Karpas-422 (cell line): Measurements from ENCODE around the gene FGFR3. TPM values are rescaled to one million over a fixed set of nuclear protein-coding genes. Genes with fewer than 3 reads are reported as not detected.
"Not testable (repeated sequence)": the region's sequence is repeated elsewhere in the genome, so short reads cannot be mapped to it uniquely, and the experiment has no call there.

Experiments
- DNase-seq: peaks from one replicate; pipeline ENCODE4 v3.0.0-alpha.2; 2015
- H2AFZ ChIP-seq: fragments of 200-600 bp; sonication (generic); 2 replicates; pipeline ENCODE4 v1.6.1; 2014; ENCODE audit warnings: antibody characterized with exemption, low read length, mixed read lengths
- H3K27ac ChIP-seq: fragments of 200-600 bp; sonication (generic); 2 replicates; pipeline ENCODE4 v1.5.1; 2014; ENCODE audit warnings: mild to moderate bottlenecking, low read length, moderate library complexity
- H3K27me3 ChIP-seq: fragments of 200-600 bp; sonication (generic); 2 replicates; pipeline ENCODE4 v1.6.1; 2014; ENCODE audit warnings: low read length, mixed read lengths
- H3K36me3 ChIP-seq: fragments of 200-600 bp; sonication (generic); 2 replicates; pipeline ENCODE4 v1.6.1; 2014; ENCODE audit warnings: low read length, mixed read lengths; ENCODE audit not compliant: insufficient read depth
- H3K4me1 ChIP-seq: fragments of 200-600 bp; sonication (generic); 2 replicates; pipeline ENCODE4 v1.6.1; 2014; ENCODE audit warnings: mild to moderate bottlenecking, low read length, mixed read lengths
- H3K4me2 ChIP-seq: fragments of 200-600 bp; sonication (generic); 2 replicates; pipeline ENCODE4 v1.6.1; 2014; ENCODE audit warnings: low read length, low read depth, mild to moderate bottlenecking; ENCODE audit not compliant: poor library complexity, severe bottlenecking
- H3K4me3 ChIP-seq: fragments of 200-600 bp; sonication (generic); 2 replicates; pipeline ENCODE4 v1.5.1; 2014; ENCODE audit warnings: mild to moderate bottlenecking, antibody characterized with exemption, low read length, mixed read lengths
- H3K79me2 ChIP-seq: fragments of 200-600 bp; sonication (generic); 2 replicates; pipeline ENCODE4 v1.6.1; 2014; ENCODE audit warnings: mild to moderate bottlenecking, low read length, mixed read lengths
- H3K9ac ChIP-seq: fragments of 200-600 bp; sonication (generic); 2 replicates; pipeline ENCODE4 v1.6.0; 2014; ENCODE audit warnings: low read length
- H3K9me2 ChIP-seq: fragments of 200-600 bp; sonication (generic), shearing (Covaris generic); replicated peaks from 2 replicates; pipeline ENCODE4 v1.6.0; 2014; ENCODE audit warnings: mild to moderate bottlenecking, low read length, moderate library complexity; ENCODE audit not compliant: insufficient read depth
- H3K9me3 ChIP-seq: fragments of 300-700, 200-600 bp; sonication (generic); 2 replicates; pipeline ENCODE4 v1.6.1; 2014; ENCODE audit warnings: low read length, mixed read lengths
- H4K20me1 ChIP-seq: fragments of 200-600 bp; sonication (generic); 2 replicates; pipeline ENCODE4 v1.6.1; 2014; ENCODE audit warnings: mild to moderate bottlenecking, antibody characterized with exemption, low read length, low read depth; ENCODE audit not compliant: insufficient read depth
- total RNA-seq: library from RNA; depleted of rRNA; stranded (reverse); fragments of >200 nt; shearing (Covaris generic); gene quantifications from 2 replicates; pipeline ENCODE4 v1.2.3, GENCODE V29; 2014; ENCODE audit warnings: low replicate concordance

The FGFR3 gene
- total RNA-seq, 1 experiment from 2014 or later = not detected

- H3K4me1 ChIP-seq = peaks cover 20% of the 10 kb centered on the region
- 0 out of 2 replicates have a peak, but pooled peaks cover 3% of the 10 kb centered on the region for H3K79me2 ChIP-seq
- no peaks in the 10 kb centered on the region for H3K9me3 ChIP-seq
- no peak overlapping the region for H3K4me3 ChIP-seq
- no peaks in the 10 kb centered on the region for H3K27me3 ChIP-seq
- no peak overlapping the region for H3K9ac ChIP-seq
- H3K27ac ChIP-seq = no peak overlapping the region; the same call in 1 of the 2 replicates
- no peaks in the 10 kb centered on the region for H3K9me2 ChIP-seq
- no peak overlapping the region for H2AFZ ChIP-seq
- H4K20me1 ChIP-seq = no peaks in the 10 kb centered on the region
- DNase-seq = no peak
- peaks cover 16% of the 10 kb centered on the region for H3K36me3 ChIP-seq
- no peak overlapping the region for H3K4me2 ChIP-seq
Observed at GRCh38 chr4:1834047-1834775, 41.1 kb downstream of the FGFR3 start.

- H2AFZ ChIP-seq, H3K4me2 ChIP-seq, H4K20me1 ChIP-seq, H3K27me3 ChIP-seq, H3K9me3 ChIP-seq, H3K9ac ChIP-seq, H3K9me2 ChIP-seq, H3K79me2 ChIP-seq, DNase-seq, H3K4me3 ChIP-seq, H3K27ac ChIP-seq: not testable (repeated sequence)
- H3K4me1 ChIP-seq = peaks cover 20% of the 10 kb centered on the region
- peaks cover 19% of the 10 kb centered on the region for H3K36me3 ChIP-seq
Observed at GRCh38 chr4:1835836-1836235, 42.7 kb downstream of the FGFR3 start.

- Histone ChIP-seq H3K9me3 (no peaks in the 10 kb centered on the region), H3K79me2 (peaks cover 6% of the 10 kb centered on the region), H3K9me2 (no peaks in the 10 kb centered on the region), H3K27me3 (no peaks in the 10 kb centered on the region), H2AFZ (no peak overlapping the region), H3K4me3 (no peak overlapping the region), H3K36me3 (peaks cover 17% of the 10 kb centered on the region), H3K9ac (no peak overlapping the region), H3K27ac (no peak overlapping the region), H4K20me1 (no peaks in the 10 kb centered on the region), H3K4me1 (peaks cover 20% of the 10 kb centered on the region), H3K4me2 (no peak overlapping the region)
- DNase-seq = no peak
Observed at GRCh38 chr4:1836650-1837049, 43.6 kb downstream of the FGFR3 start.

GRCh38 chr4:1837069-1837468 is 44.0 kb downstream of the FGFR3 start:
- Histone ChIP-seq H3K27ac (no peak overlapping the region), H4K20me1 (no peaks in the 10 kb centered on the region), H3K9me2 (no peaks in the 10 kb centered on the region), H3K4me2 (no peak overlapping the region), H3K27me3 (no peaks in the 10 kb centered on the region), H3K9me3 (no peaks in the 10 kb centered on the region), H2AFZ (no peak overlapping the region), H3K4me1 (peaks cover 20% of the 10 kb centered on the region), H3K9ac (no peak overlapping the region), H3K4me3 (no peak overlapping the region), H3K79me2 (peaks cover 10% of the 10 kb centered on the region), H3K36me3 (peaks cover 15% of the 10 kb centered on the region)
- no peak for DNase-seq

- Histone ChIP-seq H3K4me1 (peaks cover 7% of the 10 kb centered on the region), H3K27me3 (no peaks in the 10 kb centered on the region), H4K20me1 (no peaks in the 10 kb centered on the region), H3K79me2 (peaks cover 31% of the 10 kb centered on the region), H3K27ac (no peak overlapping the region), H3K9me3 (no peaks in the 10 kb centered on the region), H3K4me2 (no peak overlapping the region), H3K9ac (no peak overlapping the region), H2AFZ (no peak overlapping the region), H3K9me2 (no peaks in the 10 kb centered on the region), H3K36me3 (peaks cover 15% of the 10 kb centered on the region; the same call in 1 of the 2 replicates), H3K4me3 (no peak overlapping the region)
- no peak for DNase-seq
Observed at GRCh38 chr4:1839282-1839681, 46.2 kb downstream of the FGFR3 start.

- H3K4me2 ChIP-seq = no peak overlapping the region
- peaks cover 17% of the 10 kb centered on the region for H3K36me3 ChIP-seq
- H3K27me3 ChIP-seq = no peaks in the 10 kb centered on the region
- no peak overlapping the region for H3K27ac ChIP-seq
- H3K4me1 ChIP-seq = no peaks in the 10 kb centered on the region
- H3K4me3 ChIP-seq = no peak overlapping the region
- H3K79me2 ChIP-seq = peaks cover 41% of the 10 kb centered on the region
- H3K9me3 ChIP-seq = no peaks in the 10 kb centered on the region
- H2AFZ ChIP-seq = no peak overlapping the region
- no peak overlapping the region for H3K9ac ChIP-seq
- DNase-seq = no peak
- no peaks in the 10 kb centered on the region for H4K20me1 ChIP-seq
- no peaks in the 10 kb centered on the region for H3K9me2 ChIP-seq
Observed at GRCh38 chr4:1841201-1841886, 48.3 kb downstream of the FGFR3 start.

GRCh38 chr4:1841887-1842210 is 48.8 kb downstream of the FGFR3 start:
- Histone ChIP-seq H4K20me1 (no peaks in the 10 kb centered on the region), H2AFZ (no peak overlapping the region), H3K36me3 (peaks cover 22% of the 10 kb centered on the region), H3K9me3 (no peaks in the 10 kb centered on the region), H3K27ac (no peak overlapping the region), H3K9ac (no peak overlapping the region), H3K27me3 (no peaks in the 10 kb centered on the region), H3K4me3 (no peak overlapping the region), H3K4me2 (no peak overlapping the region), H3K79me2 (peaks cover 46% of the 10 kb centered on the region), H3K9me2 (no peaks in the 10 kb centered on the region), H3K4me1 (no peaks in the 10 kb centered on the region)
- DNase-seq = no peak

GRCh38 chr4:1842339-1842895 is 49.3 kb downstream of the FGFR3 start:
- Histone ChIP-seq H3K79me2 (peaks cover 48% of the 10 kb centered on the region), H3K27ac (no peak overlapping the region), H3K4me2 (no peak overlapping the region), H3K36me3 (peaks cover 22% of the 10 kb centered on the region), H3K9ac (no peak overlapping the region), H2AFZ (no peak overlapping the region), H3K9me3 (no peaks in the 10 kb centered on the region), H3K4me1 (no peaks in the 10 kb centered on the region), H3K27me3 (no peaks in the 10 kb centered on the region), H4K20me1 (no peaks in the 10 kb centered on the region), H3K4me3 (no peak overlapping the region), H3K9me2 (no peaks in the 10 kb centered on the region)
- DNase-seq = no peak
